Measurements from ENCODE around the gene RAB35.

DNA sequence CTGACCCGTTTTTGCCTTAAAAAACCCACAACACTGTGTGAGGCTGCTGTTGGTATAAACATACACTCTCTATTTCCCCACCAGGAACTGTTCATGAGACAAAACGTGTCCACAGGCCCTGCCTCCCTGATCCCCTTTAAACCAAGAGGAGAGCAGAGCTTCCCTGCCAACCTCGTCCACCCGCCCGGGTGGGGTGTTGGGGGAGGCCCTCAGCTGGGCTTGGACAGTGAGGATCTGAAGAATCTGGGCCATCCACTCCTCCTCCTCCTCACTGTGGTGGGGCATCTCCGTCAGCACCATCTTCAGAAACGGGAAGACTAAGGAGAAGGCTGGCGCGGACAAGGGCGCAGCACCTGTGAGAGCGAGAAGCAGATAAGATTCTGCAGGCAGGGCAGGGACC lies 41.1 kb upstream of the RAB35 start:
- TF ChIP-seq, protein P1, sequence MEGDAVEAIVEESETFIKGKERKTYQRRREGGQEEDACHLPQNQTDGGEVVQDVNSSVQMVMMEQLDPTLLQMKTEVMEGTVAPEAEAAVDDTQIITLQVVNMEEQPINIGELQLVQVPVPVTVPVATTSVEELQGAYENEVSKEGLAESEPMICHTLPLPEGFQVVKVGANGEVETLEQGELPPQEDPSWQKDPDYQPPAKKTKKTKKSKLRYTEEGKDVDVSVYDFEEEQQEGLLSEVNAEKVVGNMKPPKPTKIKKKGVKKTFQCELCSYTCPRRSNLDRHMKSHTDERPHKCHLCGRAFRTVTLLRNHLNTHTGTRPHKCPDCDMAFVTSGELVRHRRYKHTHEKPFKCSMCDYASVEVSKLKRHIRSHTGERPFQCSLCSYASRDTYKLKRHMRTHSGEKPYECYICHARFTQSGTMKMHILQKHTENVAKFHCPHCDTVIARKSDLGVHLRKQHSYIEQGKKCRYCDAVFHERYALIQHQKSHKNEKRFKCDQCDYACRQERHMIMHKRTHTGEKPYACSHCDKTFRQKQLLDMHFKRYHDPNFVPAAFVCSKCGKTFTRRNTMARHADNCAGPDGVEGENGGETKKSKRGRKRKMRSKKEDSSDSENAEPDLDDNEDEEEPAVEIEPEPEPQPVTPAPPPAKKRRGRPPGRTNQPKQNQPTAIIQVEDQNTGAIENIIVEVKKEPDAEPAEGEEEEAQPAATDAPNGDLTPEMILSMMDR (IDR thresholded peaks at IDR 0.05), result no peak
- no peak for TF ChIP-seq POLR2AphosphoS5 (IDR thresholded peaks at IDR 0.05)
- no peak for TF ChIP-seq EP300 (IDR thresholded peaks at IDR 0.05)
- TF ChIP-seq POLR2A (IDR thresholded peaks at IDR 0.05), result no peak

Data from sigmoid colon (tissue), 4 donors.